Measurements from ENCODE around the gene SLC26A8.
"Not testable (repeated sequence)": the region's sequence is repeated elsewhere in the genome, so short reads cannot be mapped to it uniquely, and the experiment has no call there.

The SLC26A8 gene

DNA sequence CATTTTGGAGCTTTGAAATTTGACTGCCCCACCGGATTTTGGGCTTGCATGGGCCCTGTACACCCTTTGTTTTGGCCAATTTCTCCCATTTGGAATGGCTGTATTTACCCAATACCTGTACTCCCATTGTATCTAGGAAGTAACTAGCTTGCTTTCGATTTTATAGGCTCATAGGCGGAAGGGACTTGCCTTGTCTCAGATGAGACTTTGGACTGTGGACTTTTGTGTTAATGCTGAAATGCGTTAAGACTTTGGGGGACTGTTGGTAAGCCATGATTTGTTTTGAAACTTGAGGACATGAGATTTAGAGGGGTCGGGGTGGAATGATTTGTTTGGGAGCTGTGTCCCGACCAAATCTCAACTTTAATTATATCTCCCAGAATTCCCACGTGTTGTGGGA is 83.3 kb downstream of the SLC26A8 start:
- DNase-seq, result not testable (repeated sequence)

DNA sequence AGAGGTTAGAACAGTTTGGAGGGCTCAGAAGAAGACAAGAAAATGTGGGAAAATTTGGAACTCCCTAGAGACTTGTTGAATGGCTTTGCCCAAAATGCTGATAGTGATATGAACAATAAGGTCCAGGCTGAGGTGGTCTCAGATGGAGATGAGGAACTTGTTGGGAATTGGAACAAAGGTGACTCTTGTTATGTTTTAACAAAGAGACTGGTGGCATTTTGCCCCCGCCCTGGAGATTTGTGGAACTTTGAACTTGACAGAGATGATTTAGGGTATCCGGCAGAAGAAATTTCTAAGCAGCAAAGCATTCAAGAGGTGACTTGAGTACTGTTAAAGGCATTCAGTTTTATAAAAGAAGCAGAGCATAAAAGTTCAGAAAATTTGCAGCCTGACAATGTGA is 84.4 kb downstream of the SLC26A8 start:
- DNase-seq, result not testable (repeated sequence)

DNA sequence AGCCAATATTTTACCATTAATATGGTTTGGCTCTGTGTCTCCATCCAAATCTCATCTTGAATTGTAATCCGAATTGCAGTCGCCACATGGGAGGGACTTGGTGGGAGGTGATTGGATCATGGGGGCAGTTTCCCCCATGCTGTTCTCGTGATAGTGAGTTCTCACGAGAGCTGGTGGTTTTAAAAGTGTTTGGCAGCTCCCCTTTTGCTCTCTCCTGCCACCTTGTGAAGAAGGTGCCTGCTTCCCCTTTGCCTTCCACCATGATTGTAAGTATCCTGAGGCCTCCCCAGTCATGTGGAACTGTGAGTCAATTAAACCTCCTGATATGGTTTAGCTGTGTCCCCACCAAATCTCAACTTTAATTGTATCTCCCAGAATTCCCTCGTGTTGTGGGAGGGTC is 85.2 kb downstream of the SLC26A8 start:
- not testable (repeated sequence) for DNase-seq

DNA sequence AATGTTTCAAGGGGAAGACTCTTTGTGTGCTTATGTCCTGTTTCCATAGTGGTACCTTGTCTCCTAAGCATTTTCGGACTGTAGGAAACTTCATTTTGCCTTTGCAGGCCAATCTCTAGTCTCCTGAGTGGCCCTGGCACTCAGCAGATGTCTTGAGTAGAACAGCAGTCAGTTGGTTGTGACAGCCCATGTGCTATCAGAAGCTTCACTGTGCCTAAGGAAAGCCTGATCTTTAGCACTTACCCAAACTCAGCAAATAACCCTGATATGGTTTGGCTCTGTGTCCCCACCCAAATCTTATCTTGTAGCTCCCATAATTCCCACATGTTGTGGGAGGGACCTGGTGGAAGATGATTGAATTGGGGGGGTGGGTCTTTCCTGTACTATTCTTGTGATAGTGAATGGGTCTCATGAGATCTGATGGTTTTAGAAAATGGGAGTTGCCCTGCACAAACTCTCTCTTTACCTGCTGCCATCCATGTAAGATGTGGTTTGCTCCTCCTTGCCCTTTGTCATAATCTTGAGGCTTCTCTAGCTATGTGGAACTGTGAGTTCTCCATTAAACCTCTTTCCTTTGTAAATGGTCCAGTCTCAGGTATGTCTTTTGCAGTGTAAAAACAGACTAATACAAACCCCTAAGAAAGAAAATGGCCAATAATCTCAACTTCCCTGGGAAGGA is 87.6 kb downstream of the SLC26A8 start:
- no peak for DNase-seq

DNA sequence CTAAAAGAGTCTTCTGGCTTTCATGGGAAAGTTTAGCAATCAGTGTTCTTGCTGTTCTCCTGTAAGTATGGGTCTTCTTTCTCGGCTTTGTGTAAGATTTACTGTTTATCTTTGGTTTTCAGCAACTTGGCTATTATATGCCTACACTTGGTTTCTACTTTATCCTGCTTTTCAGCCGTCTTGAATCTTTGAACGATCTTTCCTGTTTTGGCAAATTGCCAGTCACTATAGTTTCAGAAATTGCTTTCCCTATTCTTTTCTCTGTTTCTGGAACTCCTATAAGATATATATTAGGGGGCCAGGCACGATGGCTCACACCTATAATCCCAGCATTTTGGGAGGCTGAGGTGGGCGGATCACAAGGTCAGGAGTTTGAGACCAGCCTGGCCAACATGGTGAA is 89.0 kb downstream of the SLC26A8 start:
- no peak for DNase-seq

DNA sequence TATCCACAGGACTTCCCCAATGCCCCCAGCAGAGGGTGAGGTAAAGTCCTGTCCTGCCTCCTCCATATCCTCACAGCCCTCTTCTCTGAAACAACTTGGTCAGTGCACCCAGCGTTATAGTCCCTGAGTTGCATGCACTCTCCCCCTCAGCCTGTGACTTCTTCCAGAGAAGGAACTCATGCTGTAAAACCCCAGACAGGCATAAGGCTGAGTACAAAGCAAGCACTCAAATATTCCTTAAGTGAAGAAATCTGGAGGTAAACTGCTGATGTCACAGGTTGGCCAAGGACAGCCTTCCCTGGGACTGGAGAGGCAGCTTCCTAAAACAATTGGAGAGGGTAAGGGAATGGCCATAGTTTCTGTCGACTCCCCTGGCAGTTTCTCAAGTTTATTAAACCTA is 90.6 kb downstream of the SLC26A8 start:
- no peak for DNase-seq

DNA sequence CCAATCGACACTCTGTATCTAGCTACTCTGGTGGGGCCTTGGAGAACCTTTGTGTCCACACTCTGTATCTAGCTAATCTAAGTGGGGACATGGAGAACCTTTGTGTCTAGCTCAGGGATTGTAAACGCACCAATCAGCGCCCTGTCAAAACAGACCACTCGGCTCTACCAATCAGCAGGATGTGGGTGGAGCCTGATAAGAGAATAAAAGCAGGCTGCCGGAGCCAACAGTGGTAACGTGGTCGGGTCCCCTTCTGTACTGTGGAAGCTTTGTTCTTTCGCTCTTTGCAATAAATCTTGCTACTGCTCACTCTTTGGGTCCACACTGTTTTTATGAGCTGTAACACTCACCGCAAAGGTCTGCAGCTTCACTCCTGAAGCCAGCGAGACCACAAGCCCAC is 92.6 kb downstream of the SLC26A8 start:
- not testable (repeated sequence) for DNase-seq

DNA sequence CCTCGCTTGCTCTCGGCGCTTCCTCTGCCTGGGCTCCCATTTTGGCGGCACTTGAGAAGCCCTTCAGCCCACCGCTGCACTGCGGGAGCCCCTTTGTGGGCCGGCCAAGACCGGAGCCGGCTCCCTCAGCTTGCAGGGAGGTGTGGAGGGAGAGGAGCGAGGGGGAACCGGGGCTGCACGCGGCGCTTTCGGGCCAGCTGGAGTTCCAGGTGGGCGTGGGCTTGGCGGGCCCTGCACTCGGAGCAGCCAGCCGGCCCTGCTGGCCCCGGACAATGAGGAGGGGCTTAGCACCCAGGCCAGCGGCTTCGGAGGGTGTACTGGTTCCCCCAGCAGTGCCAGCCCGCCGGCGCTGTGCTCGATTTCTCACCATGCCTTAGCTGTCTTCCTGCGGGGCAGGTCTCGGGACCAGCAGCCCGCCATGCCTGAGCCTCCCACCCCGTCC is 93.3 kb downstream of the SLC26A8 start:
- DNase-seq, result no peak

DNA sequence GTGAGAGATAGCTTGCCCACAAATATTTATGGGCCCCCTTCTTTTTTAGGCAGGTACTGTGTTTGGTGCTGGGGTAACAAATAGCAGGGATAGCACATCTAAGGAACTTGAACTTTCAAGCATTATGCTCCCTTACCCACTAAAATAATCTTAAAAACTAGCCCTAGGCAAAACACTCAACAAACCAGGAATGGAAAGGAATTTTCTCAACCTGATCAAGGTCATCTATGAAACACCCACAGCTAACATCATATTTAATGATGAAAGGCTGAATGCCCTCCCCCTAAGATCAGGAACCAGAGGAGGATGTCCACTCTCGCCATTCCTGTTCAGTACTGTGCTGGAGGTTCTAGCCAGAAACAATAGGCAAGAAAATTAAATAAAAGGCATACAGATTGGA is 94.8 kb downstream of the SLC26A8 start:
- DNase-seq, result no peak

DNA sequence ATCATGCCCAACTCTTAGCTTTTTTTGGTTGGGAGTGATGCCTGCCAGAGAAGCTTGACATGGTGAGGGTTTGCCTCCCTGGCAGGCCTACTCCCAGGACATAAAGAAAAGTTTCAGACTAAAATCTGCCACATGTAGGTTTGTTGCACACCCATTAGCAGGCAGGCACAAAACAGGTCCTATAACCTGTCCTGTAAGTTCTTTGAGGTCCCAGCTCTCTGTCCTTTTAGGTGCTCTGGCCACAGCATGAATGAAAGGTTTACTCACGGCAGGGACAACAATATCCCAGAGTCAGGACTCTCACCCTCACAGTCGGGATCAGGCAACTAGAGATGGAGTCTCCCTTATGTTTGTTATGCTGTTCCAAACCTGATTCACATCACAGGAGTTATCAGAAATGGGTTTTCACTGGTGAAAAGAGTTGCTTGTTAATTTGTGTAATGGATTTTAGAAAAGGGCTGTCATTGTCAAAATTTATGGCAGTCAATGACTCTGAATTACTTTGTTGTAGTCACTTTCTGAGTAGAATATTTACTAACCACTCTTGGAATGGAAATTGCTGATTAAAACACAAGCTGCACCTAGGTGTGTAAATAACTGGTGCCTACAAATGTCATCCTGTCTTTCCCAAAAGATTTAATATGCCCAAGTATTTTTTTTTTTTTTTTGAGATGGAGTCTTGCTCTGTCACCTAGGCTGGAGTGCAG is 97.8 kb downstream of the SLC26A8 start:
- no peak for DNase-seq

DNA sequence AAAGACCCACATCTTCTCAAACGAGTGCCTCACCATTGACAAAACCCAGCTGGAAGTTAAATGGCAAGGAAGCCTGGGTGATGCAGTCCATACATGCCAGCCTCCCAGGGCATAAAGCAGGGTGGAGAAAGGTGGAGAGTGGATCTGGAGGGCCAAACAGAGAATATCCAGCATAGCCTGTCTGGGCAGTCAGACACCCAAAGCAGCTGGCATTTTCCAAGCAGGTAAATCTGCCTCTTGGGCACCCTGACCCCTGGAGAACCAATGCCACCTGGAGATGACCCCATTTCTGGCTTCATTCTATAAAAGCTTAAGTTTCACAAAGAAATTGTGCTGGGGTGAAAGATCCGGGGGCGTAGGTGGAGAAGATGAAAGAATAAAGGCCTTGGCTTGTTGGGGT is 98.5 kb downstream of the SLC26A8 start:
- no peak for DNase-seq

DNA sequence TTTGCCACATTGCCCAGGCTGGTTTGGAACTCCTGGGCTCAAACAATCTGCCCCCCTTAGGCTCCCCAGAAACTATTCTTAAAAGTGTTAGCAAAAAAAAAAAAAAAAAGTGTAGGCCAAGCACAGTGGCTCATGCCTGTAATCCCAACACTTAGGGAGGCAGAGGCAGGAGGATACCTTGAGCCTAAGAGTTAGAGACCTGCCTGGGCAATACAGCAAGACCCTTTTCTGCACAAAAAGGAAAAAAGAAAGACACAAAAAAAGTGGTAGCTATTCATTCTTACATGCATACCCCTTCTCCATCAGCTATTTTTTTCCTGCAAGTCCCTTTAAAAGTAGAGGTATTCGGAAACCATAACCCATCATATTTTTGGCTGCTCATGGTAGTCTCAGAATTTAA is 100.3 kb downstream of the SLC26A8 start:
- no peak for DNase-seq

DNA sequence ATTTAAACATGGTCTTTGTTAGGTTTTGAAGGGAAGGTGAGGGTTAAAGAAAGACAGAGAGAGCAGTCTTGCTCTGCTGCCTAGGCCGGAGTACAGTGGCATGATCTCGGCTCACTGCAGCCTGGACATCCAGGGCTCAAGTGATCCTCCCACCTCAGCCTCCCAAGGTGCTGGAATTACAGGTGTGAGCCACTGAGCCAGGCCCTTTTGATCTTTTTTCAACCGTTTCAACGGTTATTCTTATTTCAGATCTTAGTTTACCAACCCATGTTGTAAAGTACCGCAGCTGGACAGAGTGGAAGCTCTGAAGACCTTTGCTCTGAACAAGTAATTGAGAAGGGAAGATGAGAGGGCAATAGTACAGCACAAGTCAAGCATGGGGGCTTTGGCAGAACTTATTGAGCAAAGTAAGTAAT is 102.3 kb downstream of the SLC26A8 start:
- DNase-seq, result no peak

DNA sequence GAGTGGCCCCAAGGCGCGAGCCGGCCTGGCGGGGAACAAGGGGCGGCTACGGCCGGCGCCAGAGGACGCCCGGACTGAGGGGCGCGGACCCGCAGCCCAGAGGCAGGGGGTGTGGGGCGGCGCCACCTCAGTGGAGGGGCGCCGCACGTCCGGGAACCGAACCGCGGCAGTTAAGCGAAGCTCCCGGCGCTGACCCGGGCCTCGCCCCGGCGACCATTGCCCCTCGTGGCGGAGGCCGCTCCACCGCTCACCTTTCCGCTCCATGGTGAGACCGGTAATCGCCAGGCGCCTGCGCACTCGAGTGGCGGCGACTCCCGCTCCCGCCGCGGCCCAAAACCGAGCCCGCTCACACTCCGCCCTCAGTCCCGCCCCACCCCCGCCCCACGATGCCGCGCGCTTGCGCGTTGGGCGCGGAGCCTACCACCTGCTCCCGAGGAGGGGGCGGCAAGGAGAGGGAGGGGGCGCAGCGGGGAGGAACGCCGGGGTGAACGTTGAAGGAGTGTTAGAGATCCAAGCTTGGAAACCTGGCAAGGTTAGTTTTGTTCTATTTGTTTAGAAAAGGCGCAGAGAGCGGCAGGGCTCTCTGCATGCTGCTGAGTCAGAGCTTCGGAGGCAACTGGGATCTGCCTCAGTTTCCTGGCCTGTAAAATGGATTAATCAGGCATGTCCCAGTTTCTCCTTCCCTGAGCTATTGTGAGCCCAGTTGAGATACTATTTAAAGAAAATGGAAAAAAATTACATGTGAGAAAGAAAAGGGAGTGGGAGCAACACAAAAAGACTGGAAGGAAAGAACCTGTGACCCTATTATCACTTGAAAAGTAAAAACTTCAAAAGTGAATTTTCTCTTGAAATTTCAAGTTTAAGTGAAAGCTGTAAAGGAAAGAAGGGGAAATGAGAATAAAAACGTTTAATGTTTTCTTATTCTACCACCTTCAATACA is 103.4 kb downstream of the SLC26A8 start, which contains the start of gene SRPK1:
Gene SRPK1, minus strand, starts transcription at position 306 of the 940 bp plus-strand sequence. Its CDS starts 42 bp downstream, at position 264.
- DNase-seq, result peak; percentile 86

DNA sequence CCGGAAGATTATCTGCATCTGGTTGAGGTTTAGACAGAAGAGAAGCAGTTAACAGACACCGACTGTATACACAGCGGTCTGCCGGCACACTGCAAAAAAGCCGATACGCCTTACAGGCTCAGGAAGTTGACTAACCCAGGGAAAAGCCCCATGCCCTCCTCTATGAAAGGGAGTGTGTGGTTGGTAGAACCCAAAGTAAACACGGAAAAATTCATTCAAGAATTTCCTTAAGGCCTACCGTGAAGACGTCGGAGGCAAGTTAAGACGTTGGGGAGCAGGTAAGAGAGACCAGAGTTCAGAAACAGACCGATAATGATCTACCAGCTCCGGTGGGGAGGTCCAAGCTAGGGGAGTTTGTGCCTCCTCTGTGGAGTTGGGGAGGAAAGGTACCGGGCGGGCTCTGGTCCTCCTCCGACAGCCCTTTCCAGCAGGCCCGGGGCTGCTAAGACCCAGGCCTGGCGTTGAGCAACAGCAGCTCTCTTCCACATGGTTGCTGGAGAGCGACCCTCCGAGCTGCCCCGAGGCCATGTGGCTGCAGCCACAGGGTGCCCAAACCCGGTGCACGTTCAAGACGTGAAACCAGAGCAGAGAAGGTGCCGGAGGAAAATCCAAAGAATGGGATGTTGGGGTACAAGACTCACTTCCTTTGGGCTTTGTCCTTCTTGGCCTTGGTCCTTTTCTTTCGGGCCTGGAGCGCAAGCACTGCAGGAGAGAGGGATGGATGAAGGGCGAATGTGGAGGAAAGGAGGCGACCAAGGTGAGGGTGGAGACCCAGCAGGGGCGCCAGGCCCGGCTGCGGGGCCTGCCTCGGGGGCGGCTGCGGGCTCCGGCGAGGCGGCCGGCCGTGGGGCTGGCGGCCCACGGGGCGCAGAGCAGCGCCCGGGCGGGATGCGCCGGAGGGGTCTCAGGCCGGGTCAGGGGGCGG is 104.4 kb downstream of the SLC26A8 start:
- DNase-seq, result no peak

DNA sequence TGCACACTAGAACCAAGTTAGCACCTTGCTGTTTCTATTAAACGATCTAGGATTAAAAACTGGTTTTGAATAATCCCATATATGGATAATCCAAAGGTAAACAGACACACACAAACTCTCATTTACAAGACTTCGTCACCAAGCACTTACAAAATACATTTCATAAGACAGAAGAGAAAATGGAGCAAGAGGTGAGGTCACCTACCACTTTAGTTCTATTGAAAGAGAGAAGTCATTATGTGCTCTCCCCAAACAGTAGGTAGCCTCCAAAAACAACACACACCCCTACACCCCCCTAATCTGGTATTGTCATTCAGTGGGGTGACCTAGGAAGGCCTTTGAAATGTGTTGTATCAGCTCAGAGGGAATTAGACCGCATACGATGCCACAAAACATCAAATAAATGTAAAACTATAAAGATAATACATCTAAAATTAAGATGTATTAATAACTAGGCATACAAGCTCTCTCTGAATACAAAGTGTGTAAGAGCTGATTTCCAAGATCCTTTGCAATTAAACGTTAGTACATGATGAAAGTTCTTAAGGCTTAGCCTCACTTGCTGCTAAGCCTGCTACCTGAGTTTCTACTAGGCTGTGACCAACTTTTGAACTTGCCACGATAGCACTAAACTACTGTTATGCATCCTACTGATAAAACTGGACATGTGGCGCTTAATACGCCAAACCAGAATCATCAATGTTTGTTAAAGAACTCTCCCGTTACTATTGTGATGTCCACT is 105.2 kb downstream of the SLC26A8 start:
- no peak for DNase-seq

DNA sequence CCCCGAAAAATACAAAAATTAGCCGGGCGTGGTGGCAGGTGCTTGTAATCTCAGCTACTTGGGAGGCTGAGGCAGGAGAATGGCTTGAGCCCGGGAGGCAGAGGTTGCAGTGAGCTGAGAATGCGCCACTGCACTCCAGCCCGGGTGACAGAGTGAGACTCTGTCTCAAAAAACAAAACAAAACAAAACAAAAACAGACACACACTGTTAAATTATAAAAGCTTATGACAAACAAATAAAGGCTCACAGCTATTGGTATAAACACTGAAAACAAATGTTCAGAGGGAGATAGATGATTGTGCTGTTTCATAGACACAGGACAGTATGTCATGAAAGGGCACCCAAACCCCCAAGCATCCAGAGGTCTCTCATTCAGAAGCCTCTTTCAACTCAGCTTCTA is 107.5 kb downstream of the SLC26A8 start:
- DNase-seq, result not testable (repeated sequence)

DNA sequence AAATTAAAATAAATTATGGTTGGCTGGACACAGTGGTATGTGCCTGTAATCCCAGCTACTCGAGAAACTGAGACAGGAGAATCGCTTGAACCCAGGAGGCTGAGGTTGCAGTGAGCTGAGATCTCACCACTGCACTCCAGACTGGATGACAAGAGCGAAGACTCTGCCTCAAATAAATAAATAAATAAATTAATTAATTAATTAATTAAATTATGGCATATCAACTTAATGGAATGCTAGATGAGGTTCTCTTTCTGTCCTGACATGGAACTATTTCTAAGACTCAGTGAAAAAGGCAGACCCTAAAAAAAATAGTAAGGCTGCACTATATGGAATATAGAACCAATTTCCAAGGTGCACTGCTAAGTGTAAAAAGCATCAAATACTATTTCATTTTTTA is 108.4 kb downstream of the SLC26A8 start:
- DNase-seq, result no peak

DNA sequence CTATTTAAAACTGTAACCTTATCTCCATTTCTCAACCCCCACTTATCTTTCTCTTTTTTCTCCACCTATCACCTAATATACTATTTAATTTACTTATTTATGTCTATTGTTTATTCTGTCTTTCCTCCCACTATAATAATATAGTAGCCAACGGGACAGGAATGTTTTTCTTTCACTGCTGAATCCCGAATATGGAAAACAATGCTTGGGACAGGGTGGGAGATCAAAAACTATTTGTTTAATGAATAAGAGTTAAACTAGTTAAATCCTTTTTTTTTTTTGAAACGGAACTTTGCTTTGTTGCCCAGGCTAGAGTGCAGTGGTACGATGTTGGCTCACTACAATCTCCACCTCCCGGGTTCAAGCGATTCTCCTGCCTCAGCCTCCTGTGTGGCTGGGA is 109.9 kb downstream of the SLC26A8 start:
- DNase-seq, result no peak

DNA sequence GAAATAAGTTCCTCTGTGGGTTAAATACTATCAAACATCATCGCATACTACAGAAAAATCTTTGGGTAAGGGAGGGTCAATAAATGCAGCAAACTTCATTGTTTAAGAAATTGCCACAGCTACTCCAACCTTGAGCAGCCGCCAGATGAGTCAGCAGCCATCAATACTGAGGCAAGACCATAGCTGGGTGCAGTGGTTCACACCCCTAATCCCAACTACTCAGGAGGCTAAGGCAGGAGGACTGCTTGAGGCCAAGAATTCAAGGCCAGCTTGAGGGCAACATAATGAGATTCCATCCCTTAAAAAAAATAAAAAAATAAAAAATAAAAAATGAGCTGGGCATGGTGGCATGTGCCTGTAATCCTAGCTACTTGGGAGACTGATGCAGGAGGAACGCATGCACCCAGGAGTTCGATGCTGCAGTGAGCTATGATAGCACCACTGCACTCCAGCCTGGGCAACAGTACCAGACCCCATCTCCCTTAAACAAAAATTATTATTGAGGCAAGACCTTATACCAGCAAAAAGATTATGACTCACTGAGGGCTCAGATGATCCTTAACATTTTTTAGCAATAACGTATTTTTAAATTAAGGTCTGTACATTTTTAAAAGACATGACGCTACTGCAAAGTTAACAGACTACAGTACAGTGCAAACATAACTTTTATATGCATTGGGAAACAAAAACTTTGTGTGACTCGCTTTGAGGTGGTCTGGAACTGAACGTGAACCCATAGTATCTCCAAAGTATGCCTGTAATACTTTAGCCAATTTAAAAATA is 112.4 kb downstream of the SLC26A8 start:
- DNase-seq, result no peak

DNA sequence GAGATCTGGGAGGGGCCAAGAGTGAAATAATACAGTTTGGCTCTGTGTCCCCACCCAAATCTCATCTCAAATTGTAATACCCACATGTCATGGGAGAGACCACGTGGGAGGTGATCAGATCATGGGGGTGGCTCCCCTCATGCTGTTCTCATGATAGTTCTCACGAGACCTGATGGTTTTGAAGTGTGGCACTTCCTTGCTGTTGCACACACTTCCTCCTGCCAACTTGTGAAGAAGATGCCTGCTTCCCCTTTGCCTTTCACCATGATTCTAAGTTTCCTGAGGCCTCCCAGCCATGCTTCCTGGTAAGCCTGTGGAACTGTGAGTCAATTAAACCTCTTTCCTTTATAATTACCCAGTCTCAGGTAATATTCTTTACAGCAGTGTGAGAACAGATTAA is 114.9 kb downstream of the SLC26A8 start:
- not testable (repeated sequence) for DNase-seq
